Stimulated activated CD4-positive, alpha-beta T cell treated with anti-CD3 and anti-CD28 coated beads, Interleukin-4, amount 100 ng/mL, for 1 hour (primary cell): Measurements from ENCODE around the gene PPP2R2C.

Experiments
- DNase-seq: peaks from one replicate; pipeline ENCODE4 v3.0.0-alpha.2; 2020

PPP2R2C gene

GRCh38 chr4:6324999-6325787, 147.2 kb downstream of the PPP2R2C start:
- no peak for DNase-seq

- no peak for DNase-seq
Measured at GRCh38 chr4:6324461-6324998, 147.9 kb downstream of the PPP2R2C start.

GRCh38 chr4:6322761-6323566, 149.4 kb downstream of the PPP2R2C start:
- DNase-seq: no peak

- DNase-seq: no peak
Measured at GRCh38 chr4:6322067-6322760, 150.2 kb downstream of the PPP2R2C start.

- no peak for DNase-seq
Measured at GRCh38 chr4:6321361-6321760, 151.1 kb downstream of the PPP2R2C start.

GRCh38 chr4:6320663-6321062, 151.8 kb downstream of the PPP2R2C start:
- DNase-seq: no peak

GRCh38 chr4:6319530-6320150, 152.8 kb downstream of the PPP2R2C start:
- no peak for DNase-seq

- DNase-seq: no peak
Measured at GRCh38 chr4:6318206-6318605, 154.2 kb downstream of the PPP2R2C start.

GRCh38 chr4:6316461-6317003, 155.9 kb downstream of the PPP2R2C start:
- no peak for DNase-seq

GRCh38 chr4:6313216-6313615, 159.2 kb downstream of the PPP2R2C start:
- DNase-seq: no peak

GRCh38 chr4:6309777-6310176, 162.6 kb downstream of the PPP2R2C start:
- no peak for DNase-seq

- DNase-seq: peak; percentile 15
Measured at GRCh38 chr4:6308899-6309643, 163.3 kb downstream of the PPP2R2C start.

GRCh38 chr4:6307891-6308290, 164.5 kb downstream of the PPP2R2C start:
- no peak for DNase-seq

GRCh38 chr4:6307230-6307629, 165.2 kb downstream of the PPP2R2C start:
- DNase-seq: no peak

GRCh38 chr4:6306299-6306698, 166.1 kb downstream of the PPP2R2C start:
- no peak for DNase-seq

GRCh38 chr4:6303943-6304342, 168.5 kb downstream of the PPP2R2C start:
- no peak for DNase-seq

GRCh38 chr4:6302869-6303268, 169.5 kb downstream of the PPP2R2C start:
- no peak for DNase-seq

GRCh38 chr4:6301732-6302442, 170.5 kb downstream of the PPP2R2C start:
- no peak for DNase-seq

- no peak for DNase-seq
Measured at GRCh38 chr4:6301051-6301731, 171.2 kb downstream of the PPP2R2C start.

GRCh38 chr4:6300359-6300758, 172.1 kb downstream of the PPP2R2C start:
- no peak for DNase-seq
